NCI-H146 (cell line): ENCODE measurements around the gene CHID1.

Experiments
- DNase-seq: peaks from one replicate; lab custom pipeline; 2025; lab: John Stamatoyannopoulos, UW

The CHID1 gene

DNA sequence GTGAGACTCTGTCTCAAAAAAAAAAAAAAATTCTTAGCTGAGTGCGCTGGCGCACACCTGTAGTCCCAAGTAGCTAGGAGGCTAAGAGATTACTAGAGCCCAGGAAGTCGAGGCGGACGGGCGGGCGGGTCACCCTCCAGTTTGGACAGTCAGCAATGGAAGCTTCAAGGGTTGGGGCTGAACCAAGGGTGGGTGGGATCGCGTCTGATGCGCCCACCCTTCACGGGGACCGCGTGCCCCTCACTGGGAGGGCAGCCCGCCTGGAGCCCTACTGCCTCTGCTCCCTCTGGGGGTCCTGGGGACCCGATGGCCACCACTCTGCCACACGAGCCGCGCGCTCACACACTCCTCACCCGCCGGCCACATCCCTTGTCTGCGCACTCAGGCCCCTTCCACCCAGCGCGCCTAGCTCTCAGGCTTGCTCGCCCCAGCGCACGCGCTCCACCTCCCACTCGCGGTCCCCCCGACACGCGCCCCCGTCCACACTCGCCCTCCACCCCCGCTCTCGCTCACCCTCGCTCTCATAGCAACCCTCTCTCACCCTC, 494 bp downstream of the CHID1 start:
- DNase-seq, result no peak

GRCh38 chr11:909406-909805, 1.2 kb downstream of the CHID1 start:
- no peak for DNase-seq

DNA sequence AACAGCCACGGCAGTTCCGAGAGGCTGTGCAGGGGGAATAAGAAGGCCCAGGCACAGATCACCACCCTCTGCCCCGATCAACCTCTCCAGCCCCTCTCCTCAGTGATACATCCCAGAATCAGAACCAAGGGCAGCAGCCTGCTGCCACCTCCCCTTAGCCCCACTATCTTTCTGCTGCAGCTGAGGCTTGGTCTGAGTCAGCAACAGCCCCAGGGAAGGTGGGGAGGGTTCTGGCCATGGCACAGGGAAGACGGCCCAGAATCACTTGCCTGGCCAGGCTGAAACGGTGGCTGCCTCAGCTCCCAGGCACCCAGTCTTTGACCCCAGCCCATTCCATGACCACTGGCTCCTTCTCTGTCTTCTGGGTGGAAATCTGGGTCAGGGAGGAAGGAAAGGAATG, 2.3 kb downstream of the CHID1 start:
- no peak for DNase-seq

- DNase-seq, result no peak
Measured at GRCh38 chr11:907668-908067, 2.9 kb downstream of the CHID1 start.

- no peak for DNase-seq
Measured at GRCh38 chr11:905952-906351, 4.7 kb downstream of the CHID1 start.

DNA sequence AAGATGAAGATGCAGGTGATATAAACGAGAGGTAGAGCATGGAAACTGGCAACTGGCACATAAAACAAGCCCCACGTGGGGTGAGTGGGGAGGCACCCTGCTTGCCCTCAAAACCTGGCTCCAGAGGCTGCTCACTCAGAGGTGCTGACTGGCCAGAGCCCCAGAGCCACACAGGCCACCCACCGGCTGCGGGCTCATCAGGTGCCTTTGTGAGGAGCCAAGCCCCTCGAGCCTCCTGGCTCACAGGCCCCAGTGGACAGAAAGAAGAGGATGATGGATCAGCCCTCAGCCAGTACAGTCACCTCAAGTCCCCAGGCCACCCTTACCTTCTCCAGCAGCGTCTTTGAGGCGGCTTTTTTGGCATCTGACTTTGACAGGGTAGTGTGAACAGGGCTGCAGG, 6.2 kb downstream of the CHID1 start:
- DNase-seq, result no peak

- DNase-seq, result no peak
Measured at GRCh38 chr11:901452-902061, 9.1 kb downstream of the CHID1 start.

DNA sequence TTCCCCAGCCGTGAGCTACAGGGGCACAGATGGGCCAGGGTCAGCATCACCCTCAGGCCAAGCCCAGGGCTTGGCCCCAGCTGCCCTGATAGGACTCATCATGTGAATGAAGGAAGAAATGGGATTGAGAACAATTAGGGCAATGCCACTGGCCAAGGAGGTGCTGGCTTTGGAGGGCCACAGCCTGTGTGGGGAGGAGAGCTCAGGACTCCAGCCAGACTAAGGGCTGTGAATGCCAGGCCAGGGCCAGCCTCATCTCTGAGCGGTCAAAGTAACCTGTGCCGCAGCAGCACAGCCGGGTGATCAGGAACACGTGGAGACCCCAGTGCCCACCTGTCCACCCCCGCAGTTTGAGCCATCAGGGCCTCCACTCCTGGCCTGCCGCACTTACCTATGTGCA, 10.1 kb downstream of the CHID1 start:
- DNase-seq, result no peak

- no peak for DNase-seq
Measured at GRCh38 chr11:899724-900123, 10.9 kb downstream of the CHID1 start.

DNA sequence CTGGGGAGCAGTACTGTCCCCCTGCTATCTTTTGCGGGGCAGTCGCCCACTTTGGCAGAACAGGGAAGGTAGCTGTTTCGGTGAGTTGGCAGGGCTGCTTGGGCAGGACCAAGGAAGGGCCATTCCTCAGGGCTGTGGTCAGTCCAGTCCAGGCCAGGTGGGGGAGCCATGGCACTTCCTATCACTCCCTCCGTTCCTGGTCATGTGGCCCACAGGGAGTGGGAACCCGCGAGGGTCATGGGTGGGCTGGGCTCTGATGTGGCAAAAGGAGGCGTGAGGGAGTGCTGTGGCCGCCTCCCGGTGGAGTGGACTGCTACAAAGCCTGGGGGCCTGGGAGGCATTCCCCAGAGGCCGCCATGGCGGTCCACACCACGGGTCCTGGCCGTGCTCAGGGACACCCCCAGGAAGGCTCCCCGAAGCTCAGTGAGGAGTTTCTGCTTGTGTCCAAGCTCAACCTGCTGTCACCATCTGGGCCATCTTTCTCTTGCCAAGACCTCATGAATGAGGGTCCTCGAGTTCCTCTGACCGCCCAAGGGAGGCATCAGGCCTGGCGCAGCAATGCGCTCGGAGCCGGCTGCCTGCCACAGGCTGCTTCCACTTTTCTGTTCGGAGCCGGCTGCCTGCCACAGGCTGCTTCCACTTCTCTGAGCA, 11.9 kb downstream of the CHID1 start:
- DNase-seq, result no peak

DNA sequence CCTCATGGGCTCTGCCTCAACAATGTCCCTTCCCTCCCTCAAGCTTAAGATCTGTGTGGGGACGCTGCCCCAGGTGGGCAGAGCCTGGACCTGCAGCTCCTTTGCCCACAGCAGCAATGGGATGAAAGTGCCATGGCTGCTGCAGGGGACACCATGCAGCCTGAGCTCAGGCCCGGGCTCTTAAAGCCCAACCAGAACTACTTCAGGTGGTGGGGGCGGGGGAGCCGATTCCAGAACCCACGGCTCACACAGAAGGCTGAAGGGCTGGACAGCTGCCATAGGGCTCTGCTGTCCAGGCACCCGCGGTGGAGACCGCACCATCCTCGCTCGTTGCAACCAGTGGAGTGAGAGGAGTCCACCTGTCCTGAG, 12.5 kb downstream of the CHID1 start:
- no peak for DNase-seq

DNA sequence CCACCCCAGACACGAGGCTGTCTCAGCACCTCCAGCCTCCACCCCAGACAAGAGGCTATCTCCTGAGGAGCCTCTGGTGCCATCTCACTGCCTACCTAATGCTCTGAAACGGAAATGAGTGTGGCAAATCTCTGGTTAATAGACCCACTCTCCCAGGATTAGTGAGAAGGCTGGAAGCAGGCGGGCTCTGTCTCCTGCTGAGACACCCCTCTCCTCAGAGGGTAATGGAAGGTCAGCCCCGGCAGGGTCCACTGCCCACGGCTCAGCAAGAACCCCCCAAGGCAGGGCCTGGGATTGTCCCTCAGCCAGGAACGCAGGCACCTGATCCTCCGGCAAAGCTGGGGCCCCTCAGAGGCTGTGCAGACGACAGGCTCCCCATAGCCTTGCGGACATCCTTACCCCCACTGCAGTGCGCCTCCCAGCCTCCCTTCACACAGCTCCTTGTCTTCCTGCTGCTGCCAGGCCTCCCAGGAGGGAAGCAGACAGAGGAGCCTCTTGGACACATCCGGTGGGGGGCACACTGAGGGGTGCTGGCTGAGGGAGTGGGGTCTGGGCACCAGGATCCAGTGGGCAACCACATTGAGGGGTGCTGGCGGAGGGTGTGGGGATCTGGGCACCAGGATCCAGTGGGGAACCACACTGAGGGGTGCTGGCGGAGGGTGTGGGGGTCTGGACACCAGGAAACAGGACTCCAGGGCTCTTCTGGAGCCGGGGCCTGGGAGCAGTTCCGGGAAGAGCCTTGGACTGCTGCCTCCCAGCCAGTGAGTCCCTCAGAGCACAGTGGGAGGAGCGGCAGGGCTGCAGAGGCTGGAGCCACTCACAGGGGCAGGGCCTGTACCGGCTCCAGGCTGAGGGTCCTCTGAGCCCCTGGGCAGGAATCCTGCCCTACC, 13.1 kb downstream of the CHID1 start:
- DNase-seq, result no peak

DNA sequence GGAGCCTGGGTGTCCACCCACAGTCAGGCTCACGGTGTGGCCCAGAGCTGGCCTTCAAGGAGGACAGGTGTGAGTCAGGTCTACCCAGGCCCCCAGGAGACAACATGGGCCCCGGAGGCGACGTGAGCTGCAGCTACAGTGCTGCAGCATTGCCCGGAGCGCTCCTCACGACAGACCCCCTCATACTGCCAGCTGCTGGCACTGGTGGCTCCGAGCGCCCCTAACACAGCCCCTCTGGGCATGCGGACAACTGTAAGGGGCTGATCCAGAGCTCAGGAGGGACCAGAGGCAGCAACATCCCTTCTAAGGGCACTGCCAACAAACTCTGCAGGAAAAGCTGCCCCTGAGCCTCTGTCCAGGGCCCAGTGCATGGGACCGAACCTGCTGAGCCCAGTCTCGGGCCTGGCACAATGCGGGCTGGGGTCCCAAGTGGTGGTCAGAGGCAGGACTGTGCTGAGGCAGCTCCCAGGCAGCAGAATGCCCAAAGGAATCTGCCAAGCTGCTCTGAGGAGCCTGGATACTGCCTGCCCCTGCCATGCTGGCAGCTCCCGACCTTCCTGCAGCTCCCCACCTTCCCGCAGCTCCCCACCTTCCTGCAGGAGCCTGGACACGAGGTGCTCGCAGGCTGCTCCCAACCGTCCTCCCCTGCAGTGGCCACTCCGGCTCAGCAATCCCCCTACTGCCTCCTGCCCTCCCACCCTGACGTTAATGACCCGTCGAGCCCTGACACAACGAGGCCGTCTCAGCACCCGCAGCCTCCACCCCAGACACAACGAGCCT, 15.1 kb downstream of the CHID1 start:
- no peak for DNase-seq

GRCh38 chr11:894575-895201, 15.9 kb downstream of the CHID1 start:
- no peak for DNase-seq

DNA sequence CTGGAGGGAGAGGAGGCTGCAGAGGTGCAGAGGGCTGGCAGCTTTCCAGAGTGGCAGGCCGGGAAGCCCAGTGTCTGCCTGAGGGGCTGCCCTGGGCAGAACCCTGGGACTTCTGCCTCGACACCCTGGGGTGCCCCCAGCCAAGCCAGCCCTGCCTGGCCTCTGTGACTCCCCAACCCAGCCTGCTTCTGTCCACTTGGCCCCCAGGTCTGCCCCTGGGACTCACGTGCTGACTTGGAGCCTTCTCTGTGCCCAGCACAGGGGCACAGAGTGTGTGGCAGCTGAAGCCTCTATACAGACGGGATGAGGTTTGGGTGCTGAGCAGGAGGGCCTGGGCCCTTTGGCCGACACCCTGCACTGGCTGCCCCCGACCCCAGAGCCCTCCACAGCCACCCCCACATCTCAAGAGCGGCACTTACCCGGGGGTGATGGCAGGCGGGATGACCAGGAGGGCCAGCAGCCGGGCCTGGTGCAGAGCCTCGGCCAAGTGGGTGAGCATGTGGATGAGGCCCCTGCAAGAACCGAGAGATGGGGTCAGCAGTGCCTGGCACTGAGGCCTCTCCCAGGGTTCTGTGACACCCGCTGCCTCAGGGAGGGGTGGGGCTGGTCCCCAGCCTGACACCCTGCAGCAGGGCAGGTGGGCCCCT, 17.5 kb downstream of the CHID1 start:
- DNase-seq, result no peak

DNA sequence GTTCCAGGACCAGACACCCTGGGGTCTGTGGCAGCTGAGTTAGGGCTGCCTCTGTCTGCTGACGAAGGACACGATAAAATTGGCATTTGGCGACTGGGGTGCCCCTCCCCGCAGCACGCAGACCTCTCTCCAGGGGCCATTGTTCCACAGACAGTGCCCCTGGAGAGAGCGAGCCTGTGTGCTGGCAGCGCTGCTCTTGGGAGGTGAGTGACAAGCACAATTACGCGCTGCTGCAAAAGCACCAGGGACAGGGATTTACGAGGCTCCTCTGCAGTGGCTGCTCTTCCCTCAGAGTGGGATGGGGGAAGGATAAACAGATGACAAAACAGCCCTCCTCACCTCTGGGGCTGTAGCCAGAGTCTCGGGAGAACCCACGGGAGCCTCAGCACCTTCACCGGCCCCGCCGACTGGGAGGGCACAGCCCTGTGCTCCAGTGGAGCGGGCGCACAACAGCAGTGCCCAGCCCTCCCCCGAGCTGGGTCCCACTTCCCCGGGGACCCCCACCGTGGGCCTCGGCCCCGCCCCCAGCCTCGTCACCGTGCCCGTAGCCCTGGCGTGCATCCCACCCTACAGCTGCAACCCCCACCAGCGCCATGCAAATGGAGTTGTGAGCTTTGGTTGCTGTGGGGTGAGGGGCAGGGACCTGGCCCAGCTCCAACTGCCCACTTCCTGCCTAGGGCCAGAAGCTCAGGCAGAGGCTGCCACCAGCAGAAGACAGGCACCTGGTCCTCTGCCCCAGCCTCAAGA, 19.6 kb downstream of the CHID1 start:
- DNase-seq, result no peak

GRCh38 chr11:889687-890475, 20.7 kb downstream of the CHID1 start:
- no peak for DNase-seq

- DNase-seq, result no peak
Measured at GRCh38 chr11:889257-889656, 21.4 kb downstream of the CHID1 start.
